GM19099 (cell line): ENCODE measurements around the gene EXD3.

Experiments
- POLR2A ChIP-seq: IDR thresholded peaks from 3 replicates; pipeline ENCODE4 v1.6.1; 2011; ENCODE audit warnings: low read depth; ENCODE audit not compliant: insufficient read length; ENCODE audit errors: extremely low read depth

EXD3 gene

GRCh38 chr9:137321726-137322361 is 101.1 kb downstream of the EXD3 start:
- TF ChIP-seq POLR2A, result no peak

GRCh38 chr9:137320555-137321384 is 102.2 kb downstream of the EXD3 start:
- no peak for TF ChIP-seq POLR2A

GRCh38 chr9:137319739-137320551 is 103.0 kb downstream of the EXD3 start:
- no peak for TF ChIP-seq POLR2A

GRCh38 chr9:137319011-137319738 is 103.8 kb downstream of the EXD3 start:
- TF ChIP-seq POLR2A, result no peak

- TF ChIP-seq POLR2A, result no peak
Measured at GRCh38 chr9:137318602-137319001, 104.4 kb downstream of the EXD3 start.

- TF ChIP-seq POLR2A, result no peak
Measured at GRCh38 chr9:137317718-137318511, 105.0 kb downstream of the EXD3 start.

GRCh38 chr9:137317021-137317717 is 105.8 kb downstream of the EXD3 start:
- no peak for TF ChIP-seq POLR2A

- no peak for TF ChIP-seq POLR2A
Measured at GRCh38 chr9:137316012-137316981, 106.7 kb downstream of the EXD3 start.

- TF ChIP-seq POLR2A, result no peak
Measured at GRCh38 chr9:137315581-137316011, 107.4 kb downstream of the EXD3 start.

GRCh38 chr9:137314561-137315560 is 108.1 kb downstream of the EXD3 start:
- no peak for TF ChIP-seq POLR2A

GRCh38 chr9:137313956-137314560 is 108.9 kb downstream of the EXD3 start:
- TF ChIP-seq POLR2A, result no peak
